H9 (cell line): ENCODE measurements around the gene MGMT. TPM values are rescaled to one million over a fixed set of nuclear protein-coding genes. Genes with fewer than 3 reads are reported as not detected.

ENCODE experiments used
- DNase-seq: peaks from one replicate; pipeline ENCODE4 v3.0.0-alpha.2; 2017
- H2AFZ ChIP-seq: one replicate; pipeline ENCODE4 v1.6.1; 2013; ENCODE audit warnings: mild to moderate bottlenecking, low read length, control low read depth, moderate library complexity
- H2AK5ac ChIP-seq: 2 replicates; pipeline ENCODE4 v1.6.1; 2013; ENCODE audit warnings: low read length, control low read depth, mixed read lengths; ENCODE audit not compliant: insufficient read length
- H2BK120ac ChIP-seq: one replicate; pipeline ENCODE4 v1.6.1; 2013; ENCODE audit warnings: low read depth, mild to moderate bottlenecking, low read length, control low read depth, inconsistent platforms; ENCODE audit not compliant: poor library complexity, severe bottlenecking
- H2BK12ac ChIP-seq: 2 replicates; pipeline ENCODE4 v1.6.1; 2013; ENCODE audit warnings: low read length, control low read depth, mixed read lengths, low read depth; ENCODE audit not compliant: insufficient read length
- H2BK15ac ChIP-seq: 2 replicates; pipeline ENCODE4 v1.6.1; 2013; ENCODE audit warnings: low read depth, low read length, control low read depth
- H2BK20ac ChIP-seq: one replicate; pipeline ENCODE4 v1.6.1; 2013; ENCODE audit warnings: low read depth, mild to moderate bottlenecking, low read length, control low read depth, inconsistent platforms; ENCODE audit not compliant: poor library complexity, severe bottlenecking
- H2BK5ac ChIP-seq: 2 replicates; pipeline ENCODE4 v1.6.1; 2013; ENCODE audit warnings: low read length, control low read depth, mixed read lengths; ENCODE audit not compliant: insufficient read length
- H3K14ac ChIP-seq: 2 replicates; pipeline ENCODE4 v1.6.1; 2013; ENCODE audit warnings: low read length, control low read depth; ENCODE audit not compliant: insufficient read depth
- H3K18ac ChIP-seq: 2 replicates; pipeline ENCODE4 v1.6.1; 2013; ENCODE audit warnings: low read depth, mild to moderate bottlenecking, mixed read lengths, low read length, control low read depth; ENCODE audit not compliant: insufficient read length
- H3K23ac ChIP-seq: 2 replicates; pipeline ENCODE4 v1.6.1; 2013; ENCODE audit warnings: low read length, control low read depth, mixed read lengths, low read depth; ENCODE audit not compliant: insufficient read length
- H3K23me2 ChIP-seq: 2 replicates; pipeline ENCODE4 v1.6.1; 2013; ENCODE audit warnings: low read depth, mild to moderate bottlenecking, mixed read lengths, low read length, control low read depth; ENCODE audit not compliant: insufficient read length, poor library complexity, severe bottlenecking
- H3K27ac ChIP-seq: 2 replicates; pipeline ENCODE4 v1.5.1; 2013; ENCODE audit warnings: low read length, control low read depth, mixed read lengths, low read depth; ENCODE audit not compliant: insufficient read length
- H3K27me3 ChIP-seq: 2 replicates; pipeline ENCODE4 v1.6.1; 2013; ENCODE audit warnings: low read length, control low read depth, inconsistent platforms; ENCODE audit not compliant: insufficient read depth
- H3K4ac ChIP-seq: 2 replicates; pipeline ENCODE4 v1.6.1; 2013; ENCODE audit warnings: low read depth, mild to moderate bottlenecking, control low read depth, inconsistent platforms, low read length, moderate library complexity
- H3K4me1 ChIP-seq: 2 replicates; pipeline ENCODE4 v1.6.1; 2013; ENCODE audit warnings: low read length, control low read depth, inconsistent platforms; ENCODE audit not compliant: insufficient read depth
- H3K4me2 ChIP-seq: 2 replicates; pipeline ENCODE4 v1.6.1; 2013; ENCODE audit warnings: low read length, control low read depth, mixed read lengths; ENCODE audit not compliant: insufficient read length, insufficient read depth
- H3K56ac ChIP-seq: 2 replicates; pipeline ENCODE4 v1.6.1; 2013; ENCODE audit warnings: low read depth, mild to moderate bottlenecking, mixed read lengths, low read length, control low read depth; ENCODE audit not compliant: insufficient read length
- H3K79me1 ChIP-seq: 2 replicates; pipeline ENCODE4 v1.6.1; 2013; ENCODE audit warnings: low read depth, mild to moderate bottlenecking, moderate library complexity, low read length, control low read depth, inconsistent platforms; ENCODE audit not compliant: insufficient read depth, poor library complexity, severe bottlenecking
- H3K79me2 ChIP-seq: 2 replicates; pipeline ENCODE4 v1.6.1; 2013; ENCODE audit warnings: low read length, control low read depth, inconsistent platforms; ENCODE audit not compliant: insufficient read depth
- H3K9ac ChIP-seq: 2 replicates; pipeline ENCODE4 v1.6.1; 2013; ENCODE audit warnings: low read length, control low read depth, mixed read lengths; ENCODE audit not compliant: insufficient read length; ENCODE audit errors: extremely low read depth
- H3K9me3 ChIP-seq: one replicate; pipeline ENCODE4 v1.6.1; 2013; ENCODE audit warnings: low read depth, low read length, inconsistent platforms; ENCODE audit not compliant: control insufficient read depth
- H3T11ph ChIP-seq: one replicate; pipeline ENCODE4 v1.6.1; 2013; ENCODE audit warnings: mild to moderate bottlenecking, low read length, control low read depth, inconsistent platforms
- H4K20me1 ChIP-seq: one replicate; pipeline ENCODE4 v1.6.1; 2013; ENCODE audit not compliant: control insufficient read depth, insufficient read length, insufficient read depth
- H4K5ac ChIP-seq: 2 replicates; pipeline ENCODE4 v1.6.1; 2013; ENCODE audit warnings: low read depth, mild to moderate bottlenecking, mixed read lengths, low read length, control low read depth; ENCODE audit not compliant: insufficient read length
- H4K8ac ChIP-seq: replicated peaks from 2 replicates; pipeline ENCODE4 v1.6.1; 2013; ENCODE audit warnings: low read length, control low read depth, mixed read lengths, low read depth; ENCODE audit not compliant: insufficient read length
- H4K91ac ChIP-seq: 2 replicates; pipeline ENCODE4 v1.6.1; 2013; ENCODE audit warnings: low read depth, mild to moderate bottlenecking, moderate library complexity, mixed read lengths, low read length, control low read depth; ENCODE audit not compliant: insufficient read length
- H3K27ac Mint-ChIP-seq, 3 experiments: 2 replicates in 2 of 3; 3 replicates in 1 of 3; pipeline ENCODE4 v1.8.0; 2020 to 2021; ENCODE audit warnings: mixed read lengths in 3 of 3, mild to moderate bottlenecking in 1 of 3, moderate library complexity in 1 of 3
- H3K27me3 Mint-ChIP-seq: 2 replicates; pipeline ENCODE4 v1.8.0; 2021; ENCODE audit warnings: low read depth, mild to moderate bottlenecking, moderate library complexity, mixed read lengths
- H3K36me3 Mint-ChIP-seq, 3 experiments: 2 replicates in 2 of 3; 3 replicates in 1 of 3; pipeline ENCODE4 v1.8.0; 2020 to 2021; ENCODE audit warnings: low read depth in 3 of 3, mixed read lengths in 3 of 3; ENCODE audit not compliant: insufficient read depth in 1 of 3
- H3K4me1 Mint-ChIP-seq, 2 experiments: 2 replicates each; pipeline ENCODE4 v1.8.0; 2020; ENCODE audit warnings: mixed read lengths in 2 of 2
- H3K4me3 Mint-ChIP-seq, 2 experiments: 2 replicates in 1 of 2; 3 replicates in 1 of 2; pipeline ENCODE4 v1.8.0; 2020 to 2021; ENCODE audit warnings: mild to moderate bottlenecking in 2 of 2, mixed read lengths in 2 of 2, moderate library complexity in 1 of 2
- H3K9me3 Mint-ChIP-seq, 2 experiments: 2 replicates in 1 of 2; 3 replicates in 1 of 2; pipeline ENCODE4 v1.8.0; 2020; ENCODE audit warnings: mild to moderate bottlenecking in 2 of 2, mixed read lengths in 2 of 2, moderate library complexity in 1 of 2
- WGBS: extraction: QIAGEN DNeasy Blood & Tissue Kit; methylation state at CpG from one replicate; pipeline ENCODE4 v1.1.7; 2013; ENCODE audit warnings: missing lambda C conversion rate, low lambda C conversion rate, mixed read lengths; ENCODE audit not compliant: insufficient read length; ENCODE audit errors: extremely low coverage; 5-methylcytosine and 5-hydroxymethylcytosine counted together
- total RNA-seq: library from RNA; stranded (reverse); gene quantifications from 2 replicates; pipeline ENCODE4 v1.2.1, GENCODE V29; 2021
- TF ChIP-seq, protein P1 (sequence below): fragments of 200-600 bp; sonication (generic); conservative IDR thresholded peaks from 3 replicates; pipeline ENCODE4 v1.8.0; 2021; ENCODE audit warnings: antibody characterized with exemption, mild to moderate bottlenecking

The MGMT gene
- total RNA-seq, 1 experiment from 2014 or later: 18.4 TPM

DNA sequence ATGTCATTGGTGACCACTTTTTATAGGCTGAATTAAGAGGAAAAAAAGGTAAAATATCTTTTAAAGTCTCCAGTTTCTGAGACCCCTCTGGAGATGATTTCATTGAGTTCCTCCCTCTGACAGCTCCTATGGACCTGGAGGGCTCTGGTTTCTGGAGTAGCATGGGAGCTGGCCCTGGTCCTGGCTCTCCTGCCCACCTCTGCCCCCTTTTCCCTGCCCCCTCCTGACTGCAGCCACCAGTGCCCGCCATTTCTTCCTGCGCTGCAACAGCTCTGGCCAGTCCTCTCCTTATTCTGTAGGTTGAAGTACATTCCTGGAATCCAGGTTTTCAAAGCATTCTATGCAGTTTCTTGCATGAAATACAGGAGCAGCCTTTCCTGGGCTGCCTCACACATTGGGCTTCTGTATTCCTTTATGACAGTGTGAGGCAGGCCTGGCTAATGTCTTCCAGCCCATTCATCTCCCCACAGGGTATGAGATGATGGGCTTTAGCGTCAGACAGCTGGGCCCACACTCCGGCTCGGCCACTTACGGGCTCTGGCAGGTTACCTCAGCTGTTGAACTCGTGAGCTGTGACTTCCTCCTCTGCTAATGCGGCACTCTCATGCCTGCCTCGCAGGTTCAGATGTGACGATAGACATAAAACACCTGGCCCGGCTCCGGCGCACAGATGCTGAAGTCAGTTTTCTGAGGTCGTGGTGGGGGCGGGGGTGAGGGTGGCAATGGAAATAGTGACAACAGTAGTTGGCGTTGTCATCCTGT, 101.7 kb downstream of the MGMT start:
- H3K79me1 ChIP-seq: no peaks in the 10 kb centered on the region
- no peak overlapping the region for H4K91ac ChIP-seq
- no peaks in the 10 kb centered on the region for H3K9me3 Mint-ChIP-seq

More for the DNA sequence above, 101.7 kb downstream of the MGMT start:
- Histone ChIP-seq H4K8ac (no peak overlapping the region), H3K9ac (no peak overlapping the region), H2BK20ac (no peak overlapping the region), H3T11ph (no peak overlapping the region), H3K14ac (no peak overlapping the region), H3K23me2 (no peaks in the 10 kb centered on the region), H3K27ac (no peak overlapping the region), H3K27me3 (no peaks in the 10 kb centered on the region), H2BK15ac (no peak overlapping the region; the same call in 1 of the 2 replicates), H3K4me1 (no peaks in the 10 kb centered on the region), H3K4me2 (no peak overlapping the region), H2BK5ac (no peak overlapping the region), H2AFZ (no peak overlapping the region), H3K4ac (no peak overlapping the region), H2AK5ac (no peak overlapping the region), H4K5ac (no peak overlapping the region), H2BK12ac (no peak overlapping the region), H3K79me2 (no peaks in the 10 kb centered on the region), H3K56ac (no peak overlapping the region), H2BK120ac (no peak overlapping the region), H3K23ac (no peak overlapping the region), H3K9me3 (no peaks in the 10 kb centered on the region), H4K20me1 (no peaks in the 10 kb centered on the region), H3K18ac (no peak overlapping the region)
- Mint-ChIP-seq H3K4me3 (no peak overlapping the region), H3K27ac (no peak overlapping the region), H3K27me3 (no peaks in the 10 kb centered on the region), H3K36me3 (peaks cover 0 to 2% (median 0%) of the 10 kb centered on the region in 3 experiments; a peak in 2 of 7 replicates), H3K4me1 (no peaks in the 10 kb centered on the region)
- TF ChIP-seq, protein P1, sequence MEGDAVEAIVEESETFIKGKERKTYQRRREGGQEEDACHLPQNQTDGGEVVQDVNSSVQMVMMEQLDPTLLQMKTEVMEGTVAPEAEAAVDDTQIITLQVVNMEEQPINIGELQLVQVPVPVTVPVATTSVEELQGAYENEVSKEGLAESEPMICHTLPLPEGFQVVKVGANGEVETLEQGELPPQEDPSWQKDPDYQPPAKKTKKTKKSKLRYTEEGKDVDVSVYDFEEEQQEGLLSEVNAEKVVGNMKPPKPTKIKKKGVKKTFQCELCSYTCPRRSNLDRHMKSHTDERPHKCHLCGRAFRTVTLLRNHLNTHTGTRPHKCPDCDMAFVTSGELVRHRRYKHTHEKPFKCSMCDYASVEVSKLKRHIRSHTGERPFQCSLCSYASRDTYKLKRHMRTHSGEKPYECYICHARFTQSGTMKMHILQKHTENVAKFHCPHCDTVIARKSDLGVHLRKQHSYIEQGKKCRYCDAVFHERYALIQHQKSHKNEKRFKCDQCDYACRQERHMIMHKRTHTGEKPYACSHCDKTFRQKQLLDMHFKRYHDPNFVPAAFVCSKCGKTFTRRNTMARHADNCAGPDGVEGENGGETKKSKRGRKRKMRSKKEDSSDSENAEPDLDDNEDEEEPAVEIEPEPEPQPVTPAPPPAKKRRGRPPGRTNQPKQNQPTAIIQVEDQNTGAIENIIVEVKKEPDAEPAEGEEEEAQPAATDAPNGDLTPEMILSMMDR: no peak
- DNase-seq: no peak
- WGBS: no CpG with 5 or more reads among the region's 16 CpGs
